22Rv1 (cell line): ENCODE results near the gene SYVN1.

ENCODE experiments used
- CTCF ChIP-seq: fragments of 450-650 bp; IDR thresholded peaks from 2 replicates; pipeline ENCODE4 v1.5.1; 2017; ENCODE audit warnings: mild to moderate bottlenecking
- ZFX ChIP-seq: fragments of 450-650 bp; IDR thresholded peaks from 2 replicates; pipeline ENCODE4 v1.6.1; 2017; ENCODE audit warnings: antibody characterized with exemption, borderline replicate concordance

GRCh38 chr11:65129649-65130441 is 4.5 kb downstream of the SYVN1 start:
- TF ChIP-seq CTCF = no peak
- TF ChIP-seq ZFX = no peak
